ENCODE data around the gene CRTC2. TPM values are rescaled to one million over a fixed set of nuclear protein-coding genes. Genes with fewer than 3 reads are reported as not detected.
A peak's percentile ranks its signal among the peaks of the same experiment; 100 is the strongest.

The CRTC2 gene
- total RNA-seq, 1 experiment from 2014 or later, result 45.7 TPM

DNA sequence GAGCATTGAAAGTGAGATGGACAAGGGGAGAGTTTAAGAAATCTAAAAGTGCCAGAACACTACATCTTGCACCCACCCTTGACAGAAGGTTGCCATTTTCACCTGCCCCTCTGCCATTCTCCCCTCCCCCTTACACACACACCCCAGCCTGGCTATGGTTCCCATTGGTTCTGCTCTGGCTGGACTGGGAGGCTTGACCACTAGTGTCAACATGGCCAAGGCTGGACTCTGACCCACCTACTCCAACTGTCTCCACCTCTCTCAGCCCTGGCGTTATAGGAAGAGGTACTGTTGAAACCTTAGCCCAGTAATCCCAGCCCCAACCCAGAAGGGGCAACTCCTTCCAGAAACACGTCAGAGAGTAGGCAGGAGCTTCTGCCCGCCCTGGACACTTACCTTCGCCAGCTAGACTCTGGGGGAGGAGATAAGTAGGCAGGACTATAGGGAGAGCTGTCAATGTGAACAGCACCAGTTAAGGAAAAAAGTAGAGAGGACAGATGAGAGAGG lies 4.5 kb downstream of the CRTC2 start:
- H3K56ac ChIP-seq (ENCODE audit: insufficient read length, low read depth, low read length), result no peak overlapping the region
- no peak overlapping the region for H3K18ac ChIP-seq (ENCODE audit: insufficient read length, low read depth, low read length)
- no peak overlapping the region for H2BK20ac ChIP-seq (ENCODE audit: low read depth, low read length, poor library complexity, severe bottlenecking)
- H2BK12ac ChIP-seq (ENCODE audit: insufficient read length, low read depth, low read length), result no peak overlapping the region
- H3K9me3 ChIP-seq (ENCODE audit: control insufficient read depth, low read depth, low read length), result no peaks in the 10 kb centered on the region
- H4K91ac ChIP-seq (ENCODE audit: insufficient read length, low read depth, low read length), result no peak overlapping the region
- peaks cover 6% of the 10 kb centered on the region for H3K23me2 ChIP-seq (ENCODE audit: insufficient read length, low read depth, low read length, poor library complexity, severe bottlenecking)
- Mint-ChIP-seq H3K9me3 (no peaks in the 10 kb centered on the region), H3K27ac (peak overlapping the region in 2 of 3 experiments; percentile 9 to 50; a peak in 4 of 7 replicates), H3K36me3 (ENCODE audit: insufficient read depth in 1 of 3, low read depth in 3 of 3) (peaks cover 20 to 48% (median 30%) of the 10 kb centered on the region in 3 experiments; a peak in 6 of 7 replicates), H3K4me1 (peaks cover 15% of the 10 kb centered on the region in 2 experiments), H3K4me3 (no peak overlapping the region; a peak in 1 of 5 replicates), H3K27me3 (ENCODE audit: low read depth) (no peaks in the 10 kb centered on the region)
- H2AFZ ChIP-seq (ENCODE audit: low read length), result no peak overlapping the region
- H3T11ph ChIP-seq (ENCODE audit: low read length), result no peak overlapping the region
- H2BK120ac ChIP-seq (ENCODE audit: low read depth, low read length, poor library complexity, severe bottlenecking), result no peak overlapping the region
- no peak overlapping the region for H2BK5ac ChIP-seq (ENCODE audit: insufficient read length, low read length)
- H2BK15ac ChIP-seq (ENCODE audit: low read depth, low read length), result no peak overlapping the region
- no peak overlapping the region for H3K4me2 ChIP-seq (ENCODE audit: insufficient read depth, insufficient read length, low read length)
- no peaks in the 10 kb centered on the region for H3K4me1 ChIP-seq (ENCODE audit: insufficient read depth, low read length)
- DNase-seq, result no peak
- H3K14ac ChIP-seq (ENCODE audit: insufficient read depth, low read length), result no peak overlapping the region
- no peak overlapping the region for H3K4ac ChIP-seq (ENCODE audit: low read depth, low read length)
- peaks cover 13% of the 10 kb centered on the region for H3K79me1 ChIP-seq (ENCODE audit: insufficient read depth, low read depth, low read length, poor library complexity, severe bottlenecking)
- H3K9ac ChIP-seq (ENCODE audit: extremely low read depth, insufficient read length, low read length), result no peak overlapping the region
- peaks cover 28% of the 10 kb centered on the region for H3K79me2 ChIP-seq (ENCODE audit: insufficient read depth, low read length)
- no peak overlapping the region for H4K5ac ChIP-seq (ENCODE audit: insufficient read length, low read depth, low read length)
- TF ChIP-seq, protein P1, sequence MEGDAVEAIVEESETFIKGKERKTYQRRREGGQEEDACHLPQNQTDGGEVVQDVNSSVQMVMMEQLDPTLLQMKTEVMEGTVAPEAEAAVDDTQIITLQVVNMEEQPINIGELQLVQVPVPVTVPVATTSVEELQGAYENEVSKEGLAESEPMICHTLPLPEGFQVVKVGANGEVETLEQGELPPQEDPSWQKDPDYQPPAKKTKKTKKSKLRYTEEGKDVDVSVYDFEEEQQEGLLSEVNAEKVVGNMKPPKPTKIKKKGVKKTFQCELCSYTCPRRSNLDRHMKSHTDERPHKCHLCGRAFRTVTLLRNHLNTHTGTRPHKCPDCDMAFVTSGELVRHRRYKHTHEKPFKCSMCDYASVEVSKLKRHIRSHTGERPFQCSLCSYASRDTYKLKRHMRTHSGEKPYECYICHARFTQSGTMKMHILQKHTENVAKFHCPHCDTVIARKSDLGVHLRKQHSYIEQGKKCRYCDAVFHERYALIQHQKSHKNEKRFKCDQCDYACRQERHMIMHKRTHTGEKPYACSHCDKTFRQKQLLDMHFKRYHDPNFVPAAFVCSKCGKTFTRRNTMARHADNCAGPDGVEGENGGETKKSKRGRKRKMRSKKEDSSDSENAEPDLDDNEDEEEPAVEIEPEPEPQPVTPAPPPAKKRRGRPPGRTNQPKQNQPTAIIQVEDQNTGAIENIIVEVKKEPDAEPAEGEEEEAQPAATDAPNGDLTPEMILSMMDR (conservative IDR thresholded peaks at IDR 0.05), result no peak
- WGBS (ENCODE audit: extremely low coverage, insufficient read length, low lambda C conversion rate), result no CpG with 5 or more reads among the region's 4 CpGs
- H3K23ac ChIP-seq (ENCODE audit: insufficient read length, low read depth, low read length), result no peak overlapping the region
- no peak overlapping the region for H4K8ac ChIP-seq (replicated peaks; ENCODE audit: insufficient read length, low read depth, low read length)
- H4K20me1 ChIP-seq (ENCODE audit: control insufficient read depth, insufficient read depth, insufficient read length), result peaks cover 2% of the 10 kb centered on the region
- H3K27ac ChIP-seq (ENCODE audit: insufficient read length, low read depth, low read length), result no peak overlapping the region
- H2AK5ac ChIP-seq (ENCODE audit: insufficient read length, low read length), result no peak overlapping the region
- H3K27me3 ChIP-seq (ENCODE audit: insufficient read depth, low read length), result no peaks in the 10 kb centered on the region
